HG02884 (cell line): ENCODE measurements around the gene DHRS7C.

Source experiments
- ATAC-seq: cut with Tn5 transposase; IDR thresholded peaks from one replicate; pipeline ENCODE4 v1.9.1; 2021; ENCODE audit warnings: mild to moderate bottlenecking, moderate library complexity; ENCODE audit not compliant: unreplicated experiment

Gene DHRS7C, protein sequence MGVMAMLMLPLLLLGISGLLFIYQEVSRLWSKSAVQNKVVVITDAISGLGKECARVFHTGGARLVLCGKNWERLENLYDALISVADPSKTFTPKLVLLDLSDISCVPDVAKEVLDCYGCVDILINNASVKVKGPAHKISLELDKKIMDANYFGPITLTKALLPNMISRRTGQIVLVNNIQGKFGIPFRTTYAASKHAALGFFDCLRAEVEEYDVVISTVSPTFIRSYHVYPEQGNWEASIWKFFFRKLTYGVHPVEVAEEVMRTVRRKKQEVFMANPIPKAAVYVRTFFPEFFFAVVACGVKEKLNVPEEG

DNA sequence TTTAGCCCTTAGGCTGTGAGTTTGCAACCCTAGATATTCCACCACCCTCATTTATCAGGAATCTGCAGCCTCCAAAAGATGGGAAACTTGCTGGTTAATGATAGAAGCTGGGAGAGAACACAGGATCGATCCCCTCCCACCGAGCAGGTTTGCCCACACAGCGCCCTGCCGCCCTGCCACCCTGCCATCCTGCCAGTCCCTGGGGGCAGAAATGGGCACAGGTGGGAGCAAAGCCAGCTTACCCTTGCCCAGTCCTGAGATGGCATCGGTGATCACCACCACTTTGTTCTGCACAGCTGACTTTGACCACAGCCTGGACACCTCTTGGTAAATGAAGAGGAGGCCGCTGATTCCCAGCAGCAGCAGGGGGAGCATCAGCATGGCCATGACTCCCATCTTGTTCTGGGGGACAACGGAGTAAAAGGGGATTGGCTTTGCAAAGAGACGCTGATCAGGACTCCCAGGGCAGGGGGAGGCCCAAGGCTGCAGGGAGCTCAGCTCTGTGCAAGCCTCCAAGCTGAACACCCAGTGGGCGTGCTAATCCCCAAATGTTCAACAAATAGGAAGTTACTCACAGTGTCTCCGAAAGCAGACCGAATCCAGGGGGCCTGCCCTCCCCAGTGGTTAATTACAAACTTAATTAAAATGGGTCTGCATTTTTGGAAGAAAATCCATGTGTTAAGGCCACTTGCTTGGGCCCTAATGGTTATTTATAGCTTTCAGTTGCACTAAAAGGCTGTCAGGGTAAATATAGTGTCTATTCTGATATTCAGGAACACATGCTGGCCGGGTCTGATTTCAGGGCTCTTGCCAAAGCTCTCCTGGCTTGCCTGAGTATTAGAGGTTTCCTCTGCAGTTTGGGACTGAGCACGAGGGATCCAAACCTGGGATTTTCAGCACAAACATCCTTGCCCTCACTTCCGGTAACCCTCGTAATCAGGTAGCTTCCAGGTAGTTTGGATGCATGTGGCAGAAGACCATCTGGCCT, at the start of gene DHRS7C:
Gene DHRS7C (minus strand): TSS at position 704 of the 988 bp plus-strand sequence. CDS start 308 bp downstream, at position 396.
- no peak for ATAC-seq

DNA sequence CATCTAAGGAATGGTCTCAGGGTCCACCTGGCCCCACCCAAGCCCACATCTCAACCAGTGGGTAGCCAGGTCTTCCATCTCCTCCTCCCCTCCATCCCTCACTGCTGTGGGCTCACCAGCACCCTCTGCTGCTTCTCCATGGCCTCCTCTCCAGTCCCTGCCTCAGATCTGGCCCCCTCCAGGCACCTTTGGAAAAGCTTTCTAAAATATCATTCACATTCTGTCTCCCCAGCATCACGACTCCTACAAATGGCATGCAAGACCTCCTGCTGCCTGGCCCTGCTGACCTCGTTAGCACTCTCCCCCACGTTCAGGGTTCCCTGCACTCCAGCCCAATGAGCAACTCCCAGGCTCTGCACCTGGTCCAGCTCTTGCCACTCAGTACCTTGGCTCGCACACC, 48.0 kb upstream of the DHRS7C start:
- ATAC-seq: no peak

DNA sequence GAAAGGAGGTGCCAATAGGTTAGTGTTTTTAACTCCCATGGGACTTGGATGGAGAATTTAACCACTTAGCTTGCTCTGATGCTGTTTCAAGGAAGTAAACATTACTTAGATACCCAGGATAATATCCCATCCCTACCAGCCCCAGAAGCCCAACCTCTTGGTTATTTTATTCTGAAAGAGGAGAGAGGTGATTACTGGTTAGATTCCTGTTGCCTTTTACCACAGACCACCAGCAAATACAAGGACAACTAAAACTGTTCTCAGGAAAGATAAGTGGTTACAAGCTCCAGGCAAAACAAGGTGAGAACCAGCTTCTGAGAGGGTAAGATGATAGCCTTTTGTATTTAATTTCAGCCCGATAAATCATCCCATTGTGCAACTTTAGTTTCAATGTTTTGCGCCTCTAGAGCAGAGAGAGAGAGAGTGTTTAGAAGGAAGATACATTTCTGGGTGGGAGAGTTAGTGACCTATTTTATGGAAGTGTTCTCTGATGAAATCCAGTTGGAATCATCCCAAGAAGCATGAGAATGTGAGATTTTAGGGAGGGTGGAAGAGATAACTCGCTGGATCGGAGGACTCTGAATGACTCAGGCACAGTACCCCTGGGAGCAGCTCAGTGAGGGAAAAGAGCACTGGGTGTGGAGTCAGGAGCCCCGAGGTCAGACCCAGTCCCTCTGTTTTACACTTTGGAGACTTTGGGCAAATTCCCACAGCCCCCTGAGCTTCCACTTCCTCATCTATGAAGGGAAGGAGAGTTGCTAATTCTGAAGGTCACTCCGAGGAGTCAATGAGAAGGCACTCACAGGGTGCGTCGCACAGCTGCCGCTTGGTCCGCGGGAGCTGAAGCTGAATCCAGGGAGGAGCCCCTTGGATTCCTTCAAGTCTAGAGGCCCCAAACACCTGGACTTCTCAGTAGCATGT, 46.4 kb upstream of the DHRS7C start:
- ATAC-seq: no peak

DNA sequence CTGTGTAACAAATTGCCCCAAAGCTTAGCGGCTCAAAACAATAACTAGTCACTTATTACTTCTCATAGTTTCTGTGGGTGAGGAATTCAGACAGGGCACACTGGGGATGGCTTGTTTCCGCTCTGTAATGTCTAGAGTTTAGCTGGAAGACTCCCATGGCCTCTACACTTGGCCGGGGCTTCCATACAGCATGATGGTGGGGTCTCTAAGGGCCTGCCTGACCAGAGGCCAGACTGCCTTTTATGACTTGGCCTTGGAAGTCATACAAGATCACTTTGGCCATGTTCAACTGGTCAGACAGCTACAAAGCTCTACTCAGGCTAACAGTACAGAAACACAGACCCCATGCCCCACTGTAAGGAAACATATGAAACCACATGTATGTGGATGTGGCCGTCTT, 42.5 kb upstream of the DHRS7C start:
- ATAC-seq: no peak

DNA sequence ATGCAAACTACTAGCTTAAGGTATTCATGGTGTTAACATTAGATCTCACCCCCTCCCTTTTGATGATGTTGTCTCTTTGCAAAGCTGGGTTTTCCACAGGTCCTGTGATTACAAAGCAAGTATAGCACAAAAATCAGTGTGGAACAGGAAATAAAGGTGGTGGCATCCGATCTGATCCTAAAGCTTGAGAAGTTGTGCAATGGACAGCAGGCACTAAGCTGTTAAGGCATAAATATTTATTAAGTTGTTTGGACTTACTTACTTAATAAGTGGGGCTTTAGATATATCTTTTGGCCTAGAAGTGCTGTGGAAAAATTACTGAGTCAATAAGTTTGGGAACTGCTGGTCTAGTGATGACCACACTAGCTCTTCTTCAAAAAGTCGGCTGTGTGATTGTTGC, 39.3 kb upstream of the DHRS7C start:
- no peak for ATAC-seq

DNA sequence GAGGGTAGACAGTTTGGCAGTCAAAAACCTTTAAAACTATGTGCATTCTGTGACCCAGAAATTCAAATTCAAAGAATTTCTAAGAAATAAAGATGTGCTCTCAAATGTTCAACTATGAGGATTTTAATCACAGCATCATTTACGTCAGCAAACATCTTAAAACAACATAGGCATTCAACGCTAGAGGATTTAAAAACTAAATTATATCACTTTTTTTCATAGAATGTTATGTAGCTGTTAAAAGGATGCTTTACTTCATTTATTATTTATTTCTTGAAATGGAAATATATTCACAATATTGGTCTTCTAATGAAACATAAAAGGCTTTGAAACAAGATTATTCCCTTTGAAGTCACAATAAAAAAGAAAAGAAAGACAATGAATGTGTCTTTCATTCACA, 38.0 kb upstream of the DHRS7C start:
- ATAC-seq: no peak

DNA sequence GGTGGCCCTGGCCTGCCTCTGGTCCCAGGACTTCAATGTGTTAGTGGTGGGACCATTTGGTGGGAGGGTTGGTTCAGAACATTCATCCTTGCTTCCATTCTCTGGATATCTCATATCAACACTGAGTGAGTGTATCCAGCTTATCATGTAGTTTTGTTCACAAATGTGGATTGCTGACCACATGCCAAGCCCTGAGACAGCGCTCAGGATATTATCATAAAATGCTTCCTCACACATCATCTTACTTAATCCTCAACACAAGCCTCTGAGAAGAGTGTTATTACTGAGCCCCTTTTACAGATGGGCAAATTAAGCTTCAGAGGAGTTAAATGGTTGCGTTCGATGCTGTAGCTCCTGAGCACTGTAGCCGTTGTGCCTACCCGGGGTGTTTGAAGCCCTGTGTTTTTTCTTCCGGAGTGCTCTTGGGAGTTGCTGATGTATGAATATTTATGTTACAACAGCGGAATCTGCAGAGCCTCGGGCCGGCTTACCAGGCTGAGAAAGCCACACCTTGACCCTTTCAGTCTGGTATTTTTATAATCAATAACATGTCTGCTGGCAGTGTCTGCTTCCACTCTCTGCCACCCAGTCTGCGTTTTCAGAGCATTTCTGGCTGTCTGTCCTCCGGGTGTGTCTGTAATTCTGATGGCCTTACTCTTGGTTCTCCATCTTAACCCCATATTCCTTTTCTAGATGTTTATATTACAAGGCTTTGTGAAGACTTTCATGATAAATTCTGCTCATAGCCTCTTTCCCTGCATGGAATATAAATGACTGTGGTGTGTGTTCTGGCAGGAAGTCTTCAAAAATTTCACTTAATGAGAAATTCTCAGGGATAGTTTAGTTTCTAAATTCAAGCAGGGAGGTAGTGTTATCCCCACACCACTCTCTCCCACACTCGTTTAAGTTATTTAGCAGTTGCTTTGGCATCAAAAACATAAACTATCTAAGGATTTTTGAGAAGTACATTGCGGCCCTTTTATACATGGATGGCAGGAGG, 37.2 kb upstream of the DHRS7C start:
- no peak for ATAC-seq

DNA sequence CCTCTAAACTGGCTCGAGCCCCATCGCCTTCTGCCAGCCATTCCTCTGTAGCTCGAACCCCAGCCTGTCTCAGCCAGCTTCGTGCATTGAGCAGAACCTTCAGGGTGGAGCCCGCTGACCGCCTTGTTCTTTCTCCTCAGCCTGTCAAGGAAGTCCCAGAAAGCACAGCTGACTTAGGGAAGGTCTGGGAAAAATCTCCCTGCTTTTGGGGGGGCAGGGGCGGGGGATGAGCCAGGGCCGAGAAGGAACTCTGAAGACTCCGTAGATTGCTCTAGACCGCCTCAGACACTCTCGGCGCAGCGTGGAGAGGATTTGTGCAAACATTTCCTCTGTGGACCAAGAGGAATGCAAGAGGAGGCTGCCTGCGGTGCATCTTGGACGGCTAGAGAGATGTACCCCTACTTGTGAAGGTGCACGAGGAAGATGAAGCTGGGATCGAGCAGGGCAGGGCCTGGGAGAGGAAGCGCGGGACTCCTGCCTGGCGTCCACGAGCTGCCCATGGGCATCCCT, 34.3 kb upstream of the DHRS7C start, which contains the start of gene GLP2R:
Gene GLP2R (plus strand): TSS at position 284 of the 510 bp plus-strand sequence. CDS start 140 bp downstream, at position 424.
- ATAC-seq: no peak

DNA sequence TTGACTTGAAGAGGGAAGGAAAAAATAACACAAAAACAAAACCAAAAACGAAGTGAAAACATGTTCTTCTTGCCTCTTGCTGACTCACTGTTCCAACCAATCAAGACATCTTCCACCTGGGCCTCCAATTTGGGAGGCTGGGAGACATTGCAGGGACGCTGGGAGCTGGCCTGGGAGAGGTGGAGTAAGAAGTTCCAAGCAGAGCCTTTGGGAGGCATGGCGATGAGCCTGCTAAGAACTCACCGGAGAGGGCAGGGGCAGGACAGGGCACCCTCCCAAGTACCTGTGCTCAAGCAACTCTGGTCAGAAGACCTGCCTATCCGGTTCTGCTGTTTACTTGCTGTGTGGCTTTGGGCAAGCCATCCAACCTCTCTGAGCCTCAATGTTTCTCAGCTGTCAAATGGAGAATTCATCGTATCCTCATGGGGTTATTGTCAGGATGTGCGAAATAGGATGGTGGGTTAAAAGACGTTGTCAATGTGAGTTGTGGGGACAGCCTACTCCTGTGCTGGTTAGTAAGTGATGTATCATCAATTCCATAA, 33.5 kb upstream of the DHRS7C start:
- no peak for ATAC-seq

DNA sequence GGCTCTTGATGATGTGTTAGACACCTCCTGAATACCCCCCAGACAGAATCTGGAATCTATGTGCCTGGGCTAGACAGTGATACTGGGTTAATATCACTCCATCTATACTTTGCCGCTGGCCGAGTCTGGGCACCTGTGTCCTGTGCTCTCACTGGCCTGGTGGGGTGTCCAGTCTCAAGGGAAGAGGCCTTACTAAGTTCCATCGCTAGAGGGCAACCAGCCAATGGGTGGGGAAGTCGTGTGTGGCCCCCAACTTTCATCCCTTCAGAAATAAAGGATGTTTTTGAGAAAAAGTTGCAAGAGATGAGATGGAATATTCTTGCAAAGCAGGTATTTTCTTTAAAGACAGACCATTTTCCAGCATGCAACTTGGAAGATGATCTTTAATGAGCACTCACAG, 32.7 kb upstream of the DHRS7C start:
- no peak for ATAC-seq

DNA sequence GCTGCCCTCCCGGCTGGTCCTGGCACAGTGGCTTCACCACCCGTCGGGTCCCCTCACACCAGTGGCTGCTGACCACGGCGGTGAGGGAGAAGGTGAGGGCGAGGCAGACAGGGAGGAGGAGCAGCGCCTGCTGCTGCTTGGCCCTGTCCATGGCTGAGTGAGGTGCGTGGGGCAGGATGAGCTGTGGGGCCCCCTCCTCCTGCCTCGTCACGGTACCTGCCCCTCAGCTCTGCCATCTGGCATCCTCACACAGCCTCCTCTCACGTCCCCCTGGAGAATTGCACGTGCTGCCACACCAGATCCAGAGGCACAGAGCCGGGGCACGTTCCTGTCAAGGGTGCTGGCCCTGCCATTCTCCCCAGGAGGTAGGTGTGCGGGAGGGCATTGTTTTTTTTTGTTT, 30.5 kb upstream of the DHRS7C start, which contains the start of gene GSG1L2:
Gene GSG1L2 (minus strand): TSS at position 159 of the 400 bp plus-strand sequence. CDS start 8 bp downstream, at position 151.
- no peak for ATAC-seq

DNA sequence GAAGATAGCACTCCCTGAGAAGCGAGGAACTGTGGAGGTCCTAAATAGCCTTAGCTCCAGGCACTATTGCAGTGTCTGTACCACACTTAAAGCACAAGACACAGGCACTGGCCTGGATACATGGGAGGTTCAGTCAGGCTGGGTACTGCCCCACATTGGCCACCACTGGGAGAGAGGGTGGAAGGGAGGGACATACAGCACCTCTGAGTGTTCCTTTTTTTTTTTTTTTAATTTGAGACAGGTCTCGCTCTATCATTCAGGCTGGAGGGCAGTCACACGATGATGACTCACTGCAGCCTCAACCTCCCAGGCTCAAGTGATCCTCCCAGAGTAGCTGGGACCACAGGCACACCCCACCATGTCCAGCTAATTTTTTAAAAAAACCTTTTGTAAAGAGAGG, 29.1 kb upstream of the DHRS7C start:
- ATAC-seq: no peak

DNA sequence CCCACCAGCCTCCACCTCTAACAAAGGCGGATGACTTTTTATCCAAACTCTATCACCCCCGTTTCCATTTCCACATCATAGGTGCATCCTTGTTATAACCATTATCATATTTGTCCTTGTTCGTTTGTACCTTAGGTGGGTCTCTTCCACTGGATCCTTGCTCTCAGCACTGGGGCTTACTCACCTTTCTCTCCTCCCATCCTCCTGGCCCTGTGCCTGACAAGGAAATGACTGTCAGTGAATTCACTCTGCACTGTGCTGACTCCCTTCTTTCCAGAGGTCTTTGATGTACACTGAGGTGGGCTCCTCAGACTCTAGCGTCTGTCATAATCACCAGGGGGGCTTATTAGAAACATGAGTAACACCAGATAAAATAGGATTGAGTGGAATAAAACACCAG, 27.4 kb upstream of the DHRS7C start:
- ATAC-seq: no peak

DNA sequence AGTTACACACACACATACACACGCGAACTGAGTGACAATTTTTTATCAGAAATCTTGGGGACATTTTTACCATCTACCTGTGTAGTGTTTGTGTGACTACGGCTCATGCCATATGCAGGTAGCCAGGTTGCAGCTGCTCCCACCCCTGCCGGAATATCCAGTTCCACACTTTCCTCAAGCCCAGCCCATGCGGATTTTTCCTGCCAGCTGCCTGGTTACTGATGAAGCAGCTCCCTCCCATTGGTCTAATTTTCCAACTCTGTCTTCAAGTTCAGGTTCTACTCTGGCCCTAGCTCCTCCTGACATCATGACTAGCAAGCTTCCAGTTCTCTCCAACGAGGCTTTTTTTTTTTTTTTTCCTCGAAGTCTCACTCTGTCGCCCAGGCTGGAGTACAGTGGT, 25.7 kb upstream of the DHRS7C start:
- ATAC-seq: no peak

DNA sequence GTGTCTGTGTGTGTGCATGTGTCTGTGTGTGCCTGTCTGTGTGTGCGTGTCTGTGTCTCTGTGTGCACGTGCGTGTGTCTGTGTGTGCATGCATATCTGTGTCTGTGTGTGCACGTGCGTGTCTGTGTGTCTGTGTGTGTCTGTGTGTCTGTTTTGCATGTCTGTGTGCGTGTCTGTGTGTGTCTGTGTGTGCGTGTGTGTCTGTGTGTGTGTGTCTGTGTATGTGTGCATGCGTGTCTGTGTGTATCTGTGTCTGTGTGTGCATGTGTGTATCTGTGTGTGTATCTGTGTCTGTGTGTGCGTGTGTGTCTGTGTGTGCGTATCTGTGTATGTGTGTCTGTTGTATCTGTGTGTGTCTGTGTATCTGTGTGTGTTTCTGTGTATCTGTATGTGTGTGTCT, 25.1 kb upstream of the DHRS7C start:
- ATAC-seq: no peak

DNA sequence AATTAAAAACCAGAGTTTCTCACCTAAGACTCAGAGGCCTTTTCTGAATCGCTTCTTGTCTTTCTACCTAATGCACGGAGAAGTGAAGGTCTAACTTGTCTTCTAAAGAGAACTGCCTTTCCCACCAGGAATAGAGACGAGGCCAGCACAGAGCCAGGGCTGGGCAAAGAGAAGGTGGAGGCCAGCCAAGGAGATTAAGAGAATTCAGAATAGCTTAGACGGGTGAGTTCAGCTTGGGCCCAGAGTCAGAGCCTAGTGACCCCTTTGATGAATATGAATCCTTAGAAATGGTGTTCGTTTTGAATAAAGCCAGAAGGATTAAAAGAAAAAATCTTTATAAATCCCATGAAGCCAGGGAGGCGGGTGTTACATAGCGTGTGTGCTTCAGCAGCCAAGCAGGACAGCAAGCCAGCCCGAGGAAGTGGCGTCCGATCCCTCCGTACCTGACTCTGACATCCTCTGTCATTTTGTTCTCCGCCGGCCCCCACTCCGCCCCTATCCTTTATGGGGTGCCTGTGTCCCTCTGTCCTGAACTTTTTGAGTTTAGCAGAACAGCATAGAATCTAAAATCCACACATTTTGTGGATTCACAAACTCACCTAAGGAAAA, 23.0 kb upstream of the DHRS7C start:
- ATAC-seq: no peak

DNA sequence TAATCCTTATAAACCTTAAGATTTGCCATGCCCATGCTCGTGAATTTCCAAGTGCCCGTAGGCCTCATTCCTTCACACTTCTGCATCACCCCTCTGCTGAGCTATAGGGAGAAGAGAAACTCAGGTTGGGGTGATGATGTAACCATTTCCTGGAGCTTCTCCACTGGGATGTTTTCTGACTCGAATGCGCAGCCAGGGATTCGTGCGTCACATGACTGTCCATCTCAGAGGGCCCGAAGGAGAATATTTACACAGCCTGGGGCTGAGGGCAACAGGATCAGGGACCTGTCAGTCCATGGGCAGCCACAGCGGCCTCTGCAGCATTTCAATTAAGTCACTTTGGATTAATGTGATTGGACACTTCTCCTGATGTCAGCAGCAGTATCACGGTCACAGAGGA, 21.8 kb upstream of the DHRS7C start:
- ATAC-seq: no peak

DNA sequence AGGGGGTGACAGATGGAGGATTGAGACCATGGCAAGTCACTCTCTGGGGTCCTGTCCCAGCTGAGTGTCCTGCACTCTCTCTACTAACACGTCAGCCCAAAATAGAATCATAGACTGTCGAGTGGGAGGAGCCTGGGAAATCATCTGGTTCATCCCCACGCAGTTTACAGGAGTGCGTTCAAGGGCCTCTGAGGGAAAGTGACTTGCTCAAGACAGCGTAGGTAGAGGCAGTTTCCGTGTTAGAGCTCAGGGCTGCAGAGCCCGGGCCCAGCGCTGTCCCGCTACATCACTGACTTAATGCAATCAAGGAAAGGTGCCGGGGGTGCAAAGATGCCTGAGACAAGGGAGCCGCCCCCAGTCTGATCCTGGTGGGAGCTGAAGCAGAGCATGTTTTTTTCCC, 20.1 kb upstream of the DHRS7C start:
- ATAC-seq: no peak

DNA sequence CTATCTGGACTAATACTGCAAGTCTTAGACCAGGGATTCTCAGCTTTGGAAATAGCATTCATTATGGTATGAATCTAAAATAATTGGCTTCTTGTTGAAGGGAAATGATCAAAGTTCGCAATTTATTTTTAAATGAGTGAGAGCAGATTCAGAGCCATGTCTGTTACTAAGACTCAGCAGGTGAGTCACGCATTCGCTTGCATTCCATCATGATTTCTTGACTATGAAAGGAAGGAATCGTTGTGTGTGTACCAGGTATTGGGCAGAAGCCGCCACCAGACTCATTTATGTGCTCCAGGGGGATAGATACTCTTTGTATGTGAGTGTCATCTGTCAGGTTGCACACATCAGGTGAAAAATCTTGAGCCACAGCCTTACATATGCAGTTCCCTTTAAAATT, 19.7 kb upstream of the DHRS7C start:
- ATAC-seq: no peak
